NCI-H748 (cell line): ENCODE results near the gene ANAPC10.
"Not testable (repeated sequence)": the region's sequence is repeated elsewhere in the genome, so short reads cannot be mapped to it uniquely, and the experiment has no call there.

Experiments
- DNase-seq: peaks from one replicate; lab custom pipeline; 2025; ENCODE audit not compliant: unreplicated experiment; lab: John Stamatoyannopoulos, UW

The ANAPC10 gene

GRCh38 chr4:145097821-145098674, at the start of gene ANAPC10, which contains the start of gene ABCE1:
Gene ANAPC10, minus strand, starts transcription at chr4:145098196. Its CDS starts 2,097 bp downstream, at chr4:145096099.
Gene ABCE1, plus strand, starts transcription at chr4:145098311. Its CDS starts 6,102 bp downstream, at chr4:145104413.
- DNase-seq = peak; percentile 97

DNA sequence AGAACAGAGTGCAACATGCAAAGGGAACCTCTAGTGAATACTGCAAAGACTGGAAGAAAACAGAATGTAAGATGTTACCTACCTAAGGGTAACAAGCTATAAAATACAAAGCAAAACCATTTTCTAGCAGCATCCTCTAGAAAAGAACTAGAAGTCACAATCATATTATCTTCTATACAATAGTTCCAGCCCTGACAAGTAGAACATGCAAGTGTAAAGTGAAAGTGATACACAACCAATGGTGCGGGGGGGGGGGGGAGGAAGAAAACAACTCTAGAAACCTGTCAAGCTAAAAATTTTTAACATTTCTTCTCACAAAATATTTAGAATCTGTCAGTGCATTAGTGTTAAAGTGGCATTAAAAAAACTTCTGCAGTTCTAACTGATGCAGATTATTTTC, 38.2 kb upstream of the ANAPC10 start:
- DNase-seq = not testable (repeated sequence)

- DNase-seq = no peak
Observed at GRCh38 chr4:145132511-145133098, 34.6 kb upstream of the ANAPC10 start.

DNA sequence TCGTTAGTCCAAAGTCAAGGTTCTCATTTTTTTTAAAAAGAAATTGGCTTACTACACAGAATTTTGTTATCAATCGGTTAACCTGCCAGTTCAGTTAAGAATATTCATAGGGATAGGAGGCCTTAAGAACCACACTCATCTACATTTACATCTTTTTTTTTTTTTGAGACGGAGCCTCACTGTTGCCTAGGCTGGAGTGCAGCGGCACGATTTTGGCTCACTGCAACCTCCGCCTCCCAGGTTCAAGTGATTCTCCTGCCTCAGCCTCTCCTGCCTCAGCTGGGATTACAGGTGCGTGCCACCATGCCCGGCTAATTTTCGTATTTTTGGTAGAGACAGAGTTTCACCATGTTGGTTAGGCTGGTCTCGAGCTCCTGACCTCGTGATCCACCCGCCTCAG, 33.9 kb upstream of the ANAPC10 start:
- DNase-seq = no peak

DNA sequence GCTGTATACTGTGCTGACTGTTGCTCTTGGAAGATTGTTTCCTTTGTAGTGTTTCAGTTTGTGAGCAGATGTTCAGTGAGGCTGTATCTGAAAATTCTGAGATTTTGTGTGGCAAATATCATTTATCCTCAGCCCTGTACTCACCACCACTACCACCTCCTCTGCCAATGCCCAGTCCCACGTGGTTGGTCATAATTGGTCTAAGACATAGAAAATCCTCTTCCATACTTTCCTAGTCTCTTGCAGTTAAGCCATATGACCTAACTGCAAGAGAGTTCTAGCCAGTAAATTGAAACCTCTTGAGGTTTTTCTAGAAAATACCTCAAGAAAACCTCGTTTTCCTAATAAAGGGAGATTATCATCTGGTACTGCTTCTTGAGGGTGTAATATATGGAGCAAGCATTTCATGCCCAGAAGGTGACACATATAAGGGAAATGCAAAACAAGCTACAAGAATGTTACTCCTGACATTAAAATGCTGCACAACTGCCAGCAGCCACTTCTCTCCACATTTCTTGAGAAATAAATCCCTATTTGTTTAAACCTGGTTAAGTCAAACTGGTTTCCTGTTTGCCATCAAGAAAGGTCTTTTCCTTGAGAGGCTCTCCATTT, 32.9 kb upstream of the ANAPC10 start:
- no peak for DNase-seq

DNA sequence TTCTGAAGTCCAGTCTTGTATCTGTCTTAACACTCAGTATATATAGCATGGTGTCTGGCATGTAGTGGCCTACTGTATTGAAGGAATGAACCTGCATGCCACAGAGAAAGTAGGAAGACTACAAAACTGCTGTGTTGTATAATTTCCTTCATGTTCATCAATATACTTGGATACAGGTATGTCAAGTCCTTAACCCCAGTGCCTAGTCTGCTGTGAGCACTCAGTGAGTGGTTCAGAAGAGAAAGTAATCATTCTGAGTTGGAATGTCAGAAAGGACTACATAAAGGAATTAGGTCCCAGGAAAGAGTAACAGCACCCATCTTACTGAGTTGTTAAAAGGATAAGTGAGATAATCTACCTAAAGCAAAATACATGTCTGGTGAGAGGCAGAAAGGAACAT, 32.1 kb upstream of the ANAPC10 start:
- no peak for DNase-seq

GRCh38 chr4:145125396-145125795, 27.4 kb upstream of the ANAPC10 start:
- no peak for DNase-seq

GRCh38 chr4:145108128-145108527, 10.1 kb upstream of the ANAPC10 start:
- DNase-seq = no peak

- no peak for DNase-seq
Observed at GRCh38 chr4:145107126-145107525, 9.1 kb upstream of the ANAPC10 start.

DNA sequence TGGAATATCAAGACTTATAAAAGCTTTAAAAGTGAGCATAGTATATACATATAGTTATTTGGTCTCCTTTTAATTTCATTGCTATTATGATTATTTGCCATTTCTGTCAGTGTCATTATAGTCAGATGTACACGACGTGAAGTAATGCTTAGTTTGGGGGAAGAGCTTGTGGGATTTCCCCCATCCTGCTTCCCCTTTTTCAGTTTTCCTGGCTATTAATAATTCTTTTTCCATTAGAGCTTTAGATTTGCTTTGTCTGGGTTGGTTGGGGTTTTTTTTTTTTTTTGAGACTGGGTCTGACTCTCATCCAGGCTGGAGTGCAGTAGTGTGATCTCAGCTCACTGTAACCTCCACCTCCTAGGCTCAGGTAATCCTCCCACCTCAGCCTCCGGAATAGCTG, 5.5 kb upstream of the ANAPC10 start:
- DNase-seq = no peak

DNA sequence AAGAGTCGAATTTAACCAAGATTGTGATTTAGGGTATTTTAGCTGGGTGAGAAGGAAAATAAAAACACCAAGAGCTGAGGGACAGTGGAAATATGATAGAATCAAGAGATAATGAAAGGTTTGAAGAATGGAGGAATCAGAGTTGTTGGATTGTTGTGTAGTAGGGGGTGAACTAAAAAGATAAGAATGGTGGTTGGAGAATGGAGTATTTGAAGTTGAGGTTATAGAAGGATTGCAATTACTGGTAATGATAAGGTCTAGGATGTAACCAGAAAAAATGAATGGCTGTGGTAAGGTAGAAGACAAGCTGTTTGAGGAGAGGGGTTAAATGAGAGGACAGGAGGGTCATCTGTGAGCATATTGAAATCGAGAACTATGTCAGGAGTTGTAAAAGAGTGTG, 4.6 kb upstream of the ANAPC10 start:
- DNase-seq = no peak

DNA sequence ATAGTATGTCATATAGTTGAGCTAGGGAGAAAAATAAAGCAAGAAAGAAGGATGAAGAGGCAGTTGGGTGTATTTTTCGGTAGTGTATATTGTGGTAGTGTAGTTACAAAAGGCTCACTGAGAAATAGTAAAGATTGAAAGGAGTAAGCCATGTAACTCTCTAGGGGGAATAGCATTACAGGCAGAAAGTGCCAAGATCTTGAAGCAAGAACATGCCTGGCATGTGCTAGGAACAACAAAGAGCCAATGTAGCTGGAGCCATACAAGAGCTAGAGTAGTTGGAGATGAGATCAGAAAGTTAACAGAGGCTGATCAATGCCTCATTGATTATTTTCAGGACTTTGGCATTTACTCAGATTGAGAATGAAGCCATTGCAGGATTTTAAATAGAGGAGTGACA, 3.1 kb upstream of the ANAPC10 start:
- DNase-seq = no peak

DNA sequence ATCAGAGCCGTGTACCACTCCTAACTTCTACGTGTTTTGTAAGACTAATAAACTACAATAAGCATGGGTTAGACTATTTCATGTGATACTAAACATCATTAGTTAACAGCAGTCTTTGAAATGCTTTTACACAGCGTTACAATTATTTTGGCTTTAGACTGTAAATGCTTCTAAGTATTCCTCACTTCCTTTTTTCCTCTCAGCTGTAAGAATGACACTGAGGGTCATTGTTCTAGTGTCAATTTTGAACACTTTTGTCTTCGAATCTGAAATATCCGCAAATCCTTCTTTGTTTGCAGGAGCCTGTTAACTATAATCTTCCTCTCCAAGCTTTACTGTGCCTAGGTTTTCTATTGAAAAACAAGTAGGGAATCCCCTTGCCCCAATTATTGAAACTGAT, 1.7 kb upstream of the ANAPC10 start:
- no peak for DNase-seq

DNA sequence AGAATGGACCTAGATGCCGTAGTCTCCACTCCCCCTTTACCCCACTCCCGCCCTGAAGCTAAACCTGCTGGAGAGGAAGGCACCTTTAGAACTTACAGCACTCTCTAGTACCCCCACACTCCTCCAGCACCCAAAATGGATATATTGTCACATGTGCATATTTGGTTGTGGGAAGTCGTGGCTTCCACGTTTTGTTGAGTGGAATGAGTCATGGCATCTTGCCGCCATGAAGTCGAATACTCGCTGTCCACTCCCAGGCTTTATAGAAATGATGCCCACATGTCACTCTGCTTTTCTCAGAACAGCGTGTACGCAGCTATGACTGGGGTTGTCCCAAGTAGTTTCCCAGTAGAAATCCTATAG, 660 bp upstream of the ANAPC10 start:
- peak; percentile 42 for DNase-seq

DNA sequence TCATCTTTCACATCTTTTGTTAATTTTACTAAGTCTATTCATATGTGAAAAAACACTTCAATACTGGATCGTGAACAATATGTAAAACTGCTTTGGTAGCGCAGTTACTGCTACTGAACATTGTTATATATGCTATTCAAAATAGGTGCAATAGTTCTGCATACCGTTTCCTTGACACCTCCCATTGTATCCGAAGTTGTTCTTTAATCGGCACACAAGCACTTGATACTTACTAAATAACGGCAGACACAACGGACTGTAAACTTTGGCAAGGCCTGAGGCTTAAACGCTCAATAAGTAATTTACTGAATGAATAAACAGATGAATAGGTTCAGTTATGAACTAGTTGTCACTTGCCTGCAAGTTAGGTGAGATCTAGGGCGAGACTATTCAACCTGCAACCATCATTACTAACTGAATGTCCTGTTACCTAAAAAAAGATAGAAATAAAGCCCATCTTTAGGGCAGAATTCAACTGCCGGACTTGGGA, 620 bp downstream of the ANAPC10 start:
- DNase-seq = peak; percentile 27

DNA sequence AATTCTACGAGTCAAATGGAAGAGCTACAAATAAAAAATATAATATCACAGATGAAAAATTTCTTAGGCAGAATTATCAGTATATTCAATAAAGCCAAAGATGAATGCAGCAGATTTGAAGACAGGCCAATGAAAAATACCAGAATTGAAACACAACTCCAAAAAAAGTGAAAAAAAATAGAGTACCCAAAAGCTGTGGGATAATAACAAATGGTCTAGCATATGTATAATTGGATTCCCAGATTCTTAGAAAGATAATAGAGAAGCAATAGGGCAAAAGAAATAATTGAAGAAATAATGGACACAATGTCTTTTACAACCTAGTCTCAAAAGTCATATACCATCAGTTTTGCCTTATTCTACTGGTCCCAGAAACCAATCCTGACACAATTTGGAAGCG, 4.4 kb downstream of the ANAPC10 start:
- no peak for DNase-seq

DNA sequence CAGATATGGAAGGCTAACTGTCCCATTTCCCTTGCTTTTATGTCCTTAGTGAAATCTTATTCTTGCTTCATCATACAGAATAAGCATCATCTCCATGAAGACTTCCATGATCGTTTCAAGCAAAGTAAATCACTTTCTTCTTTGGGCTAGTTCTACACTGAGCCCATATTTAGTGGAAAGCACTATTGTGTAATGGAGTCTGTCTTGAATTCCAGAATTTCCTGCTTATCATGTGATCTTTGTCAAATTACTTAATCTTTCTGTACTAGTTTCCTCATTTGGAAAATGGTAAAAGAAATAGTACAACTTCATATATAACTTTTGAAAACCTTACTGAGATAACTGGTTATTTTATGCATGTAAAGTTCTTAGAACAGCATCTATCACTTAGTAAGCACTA, 7.6 kb downstream of the ANAPC10 start:
- DNase-seq = no peak

GRCh38 chr4:145083891-145084605, 13.9 kb downstream of the ANAPC10 start:
- no peak for DNase-seq

GRCh38 chr4:145081756-145082155, 16.2 kb downstream of the ANAPC10 start:
- DNase-seq = no peak

- DNase-seq = no peak
Observed at GRCh38 chr4:145076469-145076855, 21.5 kb downstream of the ANAPC10 start.

GRCh38 chr4:145075742-145076468, 22.1 kb downstream of the ANAPC10 start:
- DNase-seq = no peak
